Measurements from ENCODE around the gene WEE2.

WEE2 gene

GRCh38 chr7:141717450-141717849 lies 9.3 kb downstream of the WEE2 start:
- peaks cover 4% of the 10 kb centered on the region for H3K4me1 ChIP-seq (ENCODE audit: control insufficient read depth, low read depth, low read length)
- no peak overlapping the region for H3K4me3 ChIP-seq (ENCODE audit: low read length)
- H3K27ac ChIP-seq (ENCODE audit: low read length) = no peak overlapping the region
- no peaks in the 10 kb centered on the region for H3K27me3 ChIP-seq (ENCODE audit: control insufficient read depth, insufficient read depth, low read length)
- no peak overlapping the region for H3K9ac ChIP-seq (ENCODE audit: low read length)
- no peaks in the 10 kb centered on the region for H3K9me3 ChIP-seq (ENCODE audit: control insufficient read depth, low read depth, low read length)
- H3K36me3 ChIP-seq (ENCODE audit: control insufficient read depth, low read depth, low read length) = no peaks in the 10 kb centered on the region

GRCh38 chr7:141722529-141722928 lies 14.4 kb downstream of the WEE2 start:
- Histone ChIP-seq H3K36me3 (ENCODE audit: control insufficient read depth, low read depth, low read length) (no peaks in the 10 kb centered on the region), H3K9ac (ENCODE audit: low read length) (no peak overlapping the region), H3K27me3 (ENCODE audit: control insufficient read depth, insufficient read depth, low read length) (no peaks in the 10 kb centered on the region), H3K9me3 (ENCODE audit: control insufficient read depth, low read depth, low read length) (no peaks in the 10 kb centered on the region), H3K4me3 (ENCODE audit: low read length) (no peak overlapping the region), H3K27ac (ENCODE audit: low read length) (no peak overlapping the region), H3K4me1 (ENCODE audit: control insufficient read depth, low read depth, low read length) (no peaks in the 10 kb centered on the region)

DNA sequence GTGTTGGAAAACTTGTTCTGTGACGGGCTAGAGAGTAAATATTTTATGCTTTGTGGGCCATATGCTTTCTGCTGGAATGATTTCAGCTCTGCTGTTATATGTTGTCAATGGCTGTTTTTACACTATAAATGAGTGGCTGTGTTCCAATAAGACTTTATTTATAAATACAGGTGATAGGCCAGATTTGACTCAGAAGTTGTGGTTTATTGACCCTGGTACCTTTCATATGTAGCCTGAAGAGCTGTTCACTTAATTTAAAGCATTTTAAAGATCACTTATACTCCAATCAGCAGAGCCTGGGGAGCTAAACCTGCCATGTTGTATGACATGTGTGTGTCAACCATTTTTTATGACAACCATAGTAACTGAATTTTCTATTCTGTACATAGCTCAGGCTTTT lies 20.9 kb downstream of the WEE2 start:
- H3K4me3 ChIP-seq (ENCODE audit: low read length) = no peak overlapping the region
- no peak overlapping the region for H3K9ac ChIP-seq (ENCODE audit: low read length)
- no peaks in the 10 kb centered on the region for H3K27me3 ChIP-seq (ENCODE audit: control insufficient read depth, insufficient read depth, low read length)
- H3K4me1 ChIP-seq (ENCODE audit: control insufficient read depth, low read depth, low read length) = no peaks in the 10 kb centered on the region
- no peaks in the 10 kb centered on the region for H3K36me3 ChIP-seq (ENCODE audit: control insufficient read depth, low read depth, low read length)
- H3K9me3 ChIP-seq (ENCODE audit: control insufficient read depth, low read depth, low read length) = no peaks in the 10 kb centered on the region
- no peak overlapping the region for H3K27ac ChIP-seq (ENCODE audit: low read length)

DNA sequence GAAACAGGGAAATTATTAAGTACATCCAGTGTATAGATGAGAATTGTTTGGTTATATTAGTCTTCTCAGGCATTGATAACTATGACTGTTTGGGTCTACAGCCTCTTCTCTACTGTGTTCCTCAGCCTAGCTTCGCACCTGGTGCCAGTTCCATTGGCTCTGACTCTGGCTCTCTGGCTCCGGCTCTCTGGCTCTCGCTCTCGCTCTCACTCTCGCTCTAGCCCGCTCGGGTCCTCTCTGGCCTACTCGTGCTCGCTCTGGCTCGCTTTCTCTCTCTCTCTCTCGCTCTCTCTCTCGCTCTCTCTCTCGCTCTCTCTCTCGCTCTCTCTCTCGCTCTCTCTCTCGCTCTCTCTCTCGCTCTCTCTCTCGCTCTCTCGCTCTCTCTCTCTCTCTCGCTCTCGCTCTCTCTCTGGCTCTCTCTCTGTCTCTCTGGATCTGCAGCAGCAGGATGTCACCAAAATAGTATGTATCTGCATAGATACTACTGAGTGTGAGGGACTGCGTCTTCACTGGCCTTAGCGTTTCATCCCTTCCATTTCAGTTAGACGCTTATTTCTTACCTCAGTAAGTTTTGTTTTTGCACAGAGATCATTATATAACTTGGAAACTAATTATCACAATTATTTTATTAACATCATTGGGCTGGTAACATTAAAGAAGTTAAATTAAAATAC lies 23.5 kb downstream of the WEE2 start:
- no peak overlapping the region for H3K27ac ChIP-seq (ENCODE audit: low read length)
- H3K9ac ChIP-seq (ENCODE audit: low read length) = no peak overlapping the region
- no peaks in the 10 kb centered on the region for H3K27me3 ChIP-seq (ENCODE audit: control insufficient read depth, insufficient read depth, low read length)
- H3K9me3 ChIP-seq (ENCODE audit: control insufficient read depth, low read depth, low read length) = no peaks in the 10 kb centered on the region
- no peaks in the 10 kb centered on the region for H3K36me3 ChIP-seq (ENCODE audit: control insufficient read depth, low read depth, low read length)
- H3K4me1 ChIP-seq (ENCODE audit: control insufficient read depth, low read depth, low read length) = no peaks in the 10 kb centered on the region
- H3K4me3 ChIP-seq (ENCODE audit: low read length) = no peak overlapping the region

- H3K27ac ChIP-seq (ENCODE audit: low read length) = no peak overlapping the region
- peak overlapping the region; percentile 97 for H3K9ac ChIP-seq (ENCODE audit: low read length)
- peaks cover 6% of the 10 kb centered on the region for H3K4me1 ChIP-seq (ENCODE audit: control insufficient read depth, low read depth, low read length)
- no peaks in the 10 kb centered on the region for H3K27me3 ChIP-seq (ENCODE audit: control insufficient read depth, insufficient read depth, low read length)
- H3K4me3 ChIP-seq (ENCODE audit: low read length) = peak overlapping the region; percentile 96
- H3K9me3 ChIP-seq (ENCODE audit: control insufficient read depth, low read depth, low read length) = no peaks in the 10 kb centered on the region
- peaks cover 25% of the 10 kb centered on the region for H3K36me3 ChIP-seq (ENCODE audit: control insufficient read depth, low read depth, low read length)
Observed at GRCh38 chr7:141737118-141737835, 29.1 kb downstream of the WEE2 start.

GRCh38 chr7:141737836-141738591 lies 29.9 kb downstream of the WEE2 start, which contains the start of gene SSBP1:
Gene SSBP1, plus strand, starts transcription at chr7:141738358. Its CDS starts 809 bp downstream, at chr7:141739167.
- H3K4me3 ChIP-seq (ENCODE audit: low read length) = peak within 1 kb of the TSS; percentile 96
- peak within 1 kb of the TSS; percentile 90 for H3K27ac ChIP-seq (ENCODE audit: low read length)
- H3K4me1 ChIP-seq (ENCODE audit: control insufficient read depth, low read depth, low read length) = peaks cover 6% of the 10 kb centered on the region
- H3K27me3 ChIP-seq (ENCODE audit: control insufficient read depth, insufficient read depth, low read length) = no peaks in the 10 kb centered on the region
- H3K9ac ChIP-seq (ENCODE audit: low read length) = peak within 1 kb of the TSS; percentile 97
- H3K36me3 ChIP-seq (ENCODE audit: control insufficient read depth, low read depth, low read length) = peaks cover 31% of the 10 kb centered on the region
- H3K9me3 ChIP-seq (ENCODE audit: control insufficient read depth, low read depth, low read length) = no peaks in the 10 kb centered on the region

DNA sequence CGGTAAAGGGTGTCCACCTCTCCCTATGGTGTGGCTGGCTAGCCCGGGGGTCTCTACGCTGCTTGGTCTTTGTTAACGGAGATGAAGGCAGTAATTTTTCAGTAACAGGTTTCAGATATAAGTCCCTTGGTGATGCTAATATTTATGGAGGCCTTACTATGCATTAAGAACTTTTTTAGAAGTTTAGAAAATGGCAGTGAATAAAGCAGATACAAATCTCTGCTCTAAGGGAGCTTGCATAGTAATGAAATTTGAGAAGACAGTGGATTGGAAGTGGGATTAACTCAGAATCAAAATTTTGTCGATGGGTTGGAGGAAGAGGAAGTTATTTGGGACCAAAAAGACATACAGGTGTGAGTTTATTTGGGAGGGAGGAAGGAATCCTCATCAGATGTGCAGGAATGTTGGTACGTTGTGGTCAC lies 30.4 kb downstream of the WEE2 start:
- Histone ChIP-seq H3K36me3 (ENCODE audit: control insufficient read depth, low read depth, low read length) (peaks cover 37% of the 10 kb centered on the region), H3K27ac (ENCODE audit: low read length) (peak overlapping the region; percentile 90), H3K27me3 (ENCODE audit: control insufficient read depth, insufficient read depth, low read length) (no peaks in the 10 kb centered on the region), H3K4me3 (ENCODE audit: low read length) (peak overlapping the region; percentile 96), H3K9me3 (ENCODE audit: control insufficient read depth, low read depth, low read length) (no peaks in the 10 kb centered on the region), H3K9ac (ENCODE audit: low read length) (peak overlapping the region; percentile 97), H3K4me1 (ENCODE audit: control insufficient read depth, low read depth, low read length) (peaks cover 6% of the 10 kb centered on the region)

DNA sequence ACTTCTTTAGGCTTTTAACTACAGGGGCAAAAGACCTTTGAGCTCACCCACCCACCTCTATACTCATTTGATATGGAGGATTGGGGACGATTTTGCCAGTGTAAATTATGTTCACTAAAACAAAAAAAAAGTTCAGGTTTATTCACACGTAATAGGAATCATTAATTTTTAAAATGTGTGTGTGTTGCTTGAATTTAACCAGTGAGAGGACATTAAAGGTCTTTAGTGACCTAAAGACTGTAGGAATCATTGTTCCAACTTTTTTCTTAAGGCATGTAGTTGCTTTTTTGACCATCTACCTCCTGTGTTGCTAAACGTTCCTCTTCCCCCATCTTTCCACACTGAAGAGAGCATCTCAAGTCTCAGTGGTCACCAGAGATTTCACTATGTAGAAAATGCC lies 31.1 kb downstream of the WEE2 start:
- H3K4me3 ChIP-seq (ENCODE audit: low read length) = peak overlapping the region; percentile 96
- H3K9ac ChIP-seq (ENCODE audit: low read length) = peak overlapping the region; percentile 97
- no peaks in the 10 kb centered on the region for H3K9me3 ChIP-seq (ENCODE audit: control insufficient read depth, low read depth, low read length)
- no peaks in the 10 kb centered on the region for H3K27me3 ChIP-seq (ENCODE audit: control insufficient read depth, insufficient read depth, low read length)
- peak overlapping the region; percentile 90 for H3K27ac ChIP-seq (ENCODE audit: low read length)
- peaks cover 44% of the 10 kb centered on the region for H3K36me3 ChIP-seq (ENCODE audit: control insufficient read depth, low read depth, low read length)
- H3K4me1 ChIP-seq (ENCODE audit: control insufficient read depth, low read depth, low read length) = peaks cover 6% of the 10 kb centered on the region

DNA sequence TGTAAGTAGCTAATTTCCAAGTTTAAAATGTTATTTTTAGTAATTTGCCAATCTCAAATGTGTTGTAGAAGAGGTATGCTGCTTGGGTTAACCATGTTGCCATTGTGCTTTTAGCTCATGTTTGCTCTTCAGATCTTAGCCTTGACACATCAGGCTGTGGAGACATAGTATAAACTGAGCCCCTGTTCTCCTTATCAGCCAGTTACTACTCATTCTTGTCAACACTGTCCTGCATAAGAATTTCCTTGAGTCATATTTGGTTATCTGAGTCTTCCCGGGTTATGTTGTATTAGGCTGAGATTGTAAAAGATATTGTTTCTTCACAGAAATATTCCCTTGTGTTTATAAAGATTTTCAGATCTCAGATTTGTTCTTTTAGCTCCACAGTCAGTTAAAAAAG lies 34.1 kb downstream of the WEE2 start:
- no peak overlapping the region for H3K4me3 ChIP-seq (ENCODE audit: low read length)
- H3K4me1 ChIP-seq (ENCODE audit: control insufficient read depth, low read depth, low read length) = peaks cover 6% of the 10 kb centered on the region
- H3K27me3 ChIP-seq (ENCODE audit: control insufficient read depth, insufficient read depth, low read length) = no peaks in the 10 kb centered on the region
- no peaks in the 10 kb centered on the region for H3K9me3 ChIP-seq (ENCODE audit: control insufficient read depth, low read depth, low read length)
- peaks cover 72% of the 10 kb centered on the region for H3K36me3 ChIP-seq (ENCODE audit: control insufficient read depth, low read depth, low read length)
- no peak overlapping the region for H3K27ac ChIP-seq (ENCODE audit: low read length)
- H3K9ac ChIP-seq (ENCODE audit: low read length) = no peak overlapping the region

GRCh38 chr7:141744131-141744530 lies 36.0 kb downstream of the WEE2 start:
- Histone ChIP-seq H3K36me3 (ENCODE audit: control insufficient read depth, low read depth, low read length) (peaks cover 86% of the 10 kb centered on the region), H3K9me3 (ENCODE audit: control insufficient read depth, low read depth, low read length) (no peaks in the 10 kb centered on the region), H3K4me3 (ENCODE audit: low read length) (no peak overlapping the region), H3K27me3 (ENCODE audit: control insufficient read depth, insufficient read depth, low read length) (no peaks in the 10 kb centered on the region), H3K27ac (ENCODE audit: low read length) (no peak overlapping the region), H3K4me1 (ENCODE audit: control insufficient read depth, low read depth, low read length) (peaks cover 5% of the 10 kb centered on the region), H3K9ac (ENCODE audit: low read length) (no peak overlapping the region)

DNA sequence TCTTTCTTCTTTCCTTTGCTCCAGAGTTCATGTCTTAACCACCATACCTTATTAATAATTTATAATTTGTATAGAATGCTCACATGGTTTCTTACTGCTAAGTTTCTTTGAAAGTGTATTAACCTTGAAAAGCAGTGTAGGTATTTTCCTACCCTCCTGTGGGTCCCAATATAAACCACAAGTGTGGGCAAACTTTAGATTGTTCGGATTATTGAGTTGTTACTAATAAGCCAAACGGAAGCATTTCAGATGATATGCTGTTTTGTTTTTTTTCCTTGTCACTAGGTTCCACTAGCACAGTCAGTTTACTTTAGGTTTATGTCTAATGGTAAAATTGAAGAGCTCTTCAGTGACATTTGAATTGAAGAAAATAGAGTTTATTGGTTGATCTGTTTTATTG lies 40.2 kb downstream of the WEE2 start:
- H3K4me1 ChIP-seq (ENCODE audit: control insufficient read depth, low read depth, low read length) = no peaks in the 10 kb centered on the region
- H3K4me3 ChIP-seq (ENCODE audit: low read length) = no peak overlapping the region
- peaks cover 16% of the 10 kb centered on the region for H3K9me3 ChIP-seq (ENCODE audit: control insufficient read depth, low read depth, low read length)
- H3K27me3 ChIP-seq (ENCODE audit: control insufficient read depth, insufficient read depth, low read length) = no peaks in the 10 kb centered on the region
- no peak overlapping the region for H3K9ac ChIP-seq (ENCODE audit: low read length)
- no peak overlapping the region for H3K27ac ChIP-seq (ENCODE audit: low read length)
- peaks cover 88% of the 10 kb centered on the region for H3K36me3 ChIP-seq (ENCODE audit: control insufficient read depth, low read depth, low read length)
